OCI-LY7 (cell line): Measurements from ENCODE around the gene RAPGEF3. TPM values are rescaled to one million over a fixed set of nuclear protein-coding genes. Genes with fewer than 3 reads are reported as not detected.

Experiments
- BruUV-seq: library from RNA; stranded (reverse); fragments of 400-500 nt; replicated peaks from 2 replicates; lab custom pipeline; 2021; lab: Mats Ljungman, UMichigan
- CTCF ChIA-PET: fragments of 300-600 bp; sonication (Branson Sonifier 250); formaldehyde crosslinking; loops from one replicate; lab custom pipeline; 2022; ENCODE audit warnings: antibody characterized with exemption; ENCODE audit not compliant: unreplicated experiment; lab: Charles Lee
- POLR2A ChIA-PET: fragments of 300-600 bp; sonication (Branson Sonifier 250); formaldehyde crosslinking; loops from one replicate; lab custom pipeline; 2022; ENCODE audit warnings: antibody characterized with exemption; lab: Charles Lee
- DNase-seq: peaks from one replicate; pipeline ENCODE4 v3.0.0-alpha.2; 2015; ENCODE audit warnings: low spot score
- H2AFZ ChIP-seq: fragments of 200-600 bp; sonication (generic), shearing (Covaris generic); 2 replicates; pipeline ENCODE4 v1.6.1; 2014; ENCODE audit warnings: mild to moderate bottlenecking, antibody characterized with exemption, low read length, moderate library complexity
- H3K27ac ChIP-seq: fragments of 200-600 bp; sonication (generic); 2 replicates; pipeline ENCODE4 v1.5.1; 2014; ENCODE audit warnings: mixed run types, low read depth, mild to moderate bottlenecking, moderate library complexity, low read length, inconsistent platforms; ENCODE audit not compliant: poor library complexity, severe bottlenecking
- H3K36me3 ChIP-seq: fragments of 200-600 bp; sonication (generic); 2 replicates; pipeline ENCODE4 v1.6.1; 2014; ENCODE audit warnings: mild to moderate bottlenecking, antibody characterized with exemption, low read length, moderate library complexity, mixed read lengths; ENCODE audit not compliant: insufficient read depth
- H3K4me1 ChIP-seq: fragments of 200-600 bp; sonication (generic); 2 replicates; pipeline ENCODE4 v1.5.1; 2014; ENCODE audit warnings: mild to moderate bottlenecking, low read length; ENCODE audit not compliant: insufficient read depth, poor library complexity, severe bottlenecking
- H3K4me2 ChIP-seq: fragments of 200-600 bp; sonication (generic); 2 replicates; pipeline ENCODE4 v1.6.1; 2014; ENCODE audit warnings: mild to moderate bottlenecking, low read length
- H3K4me3 ChIP-seq: fragments of 200-600 bp; sonication (generic); 2 replicates; pipeline ENCODE4 v1.5.1; 2014; ENCODE audit warnings: mild to moderate bottlenecking, low read depth, low read length; ENCODE audit not compliant: poor library complexity, severe bottlenecking
- H3K79me2 ChIP-seq: fragments of 200-600 bp; sonication (generic); 2 replicates; pipeline ENCODE4 v1.6.1; 2016; ENCODE audit warnings: low read depth, mild to moderate bottlenecking, low read length, moderate library complexity, mixed read lengths; ENCODE audit not compliant: insufficient read depth
- H3K9me2 ChIP-seq: fragments of 200-600 bp; sonication (generic); 2 replicates; pipeline ENCODE4 v1.6.1; 2016; ENCODE audit warnings: mild to moderate bottlenecking, low read length, mixed read lengths; ENCODE audit not compliant: insufficient read depth
- H3K9me3 ChIP-seq: fragments of 200-600 bp; sonication (generic); 2 replicates; pipeline ENCODE4 v1.6.1; 2014; ENCODE audit warnings: mild to moderate bottlenecking, mixed run types, low read length, mixed read lengths
- H4K20me1 ChIP-seq: fragments of 200-600 bp; sonication (generic); 2 replicates; pipeline ENCODE4 v1.6.1; 2014; ENCODE audit warnings: mild to moderate bottlenecking, antibody characterized with exemption, low read length, moderate library complexity, mixed read lengths; ENCODE audit not compliant: insufficient read depth
- EZH2phosphoT487 ChIP-seq: fragments of 200-600 bp; sonication (generic); IDR thresholded peaks from 2 replicates; pipeline ENCODE4 v1.6.1; 2018; ENCODE audit warnings: low read depth, borderline replicate concordance, mild to moderate bottlenecking, mixed run types, antibody characterized with exemption, low read length, moderate library complexity, mixed read lengths
- intact Hi-C: fragments of 100-400 bp; cut with micrococcal nuclease; formaldehyde crosslinking; loops from one replicate; pipeline ENCODE4 v1.10.0; 2022; ENCODE audit not compliant: unreplicated experiment
- total RNA-seq, 2 experiments: library from RNA; depleted of rRNA in 1 of 2; stranded (reverse); fragments of >200 nt in 1 of 2; shearing (Covaris generic) in 1 of 2; gene quantifications; 2 replicates each; pipeline ENCODE4 v1.2.3, GENCODE V29; 2014 to 2022
- TF ChIP-seq, protein P1 (sequence below): fragments of 200-600 bp; sonication (generic); conservative IDR thresholded peaks from 2 replicates; pipeline ENCODE4 v1.5.1; 2014; ENCODE audit warnings: mild to moderate bottlenecking, antibody characterized with exemption, low read length, moderate library complexity, mixed read lengths

The RAPGEF3 gene
- total RNA-seq, 2 experiments from 2014 or later, result 0.69 to 4.7 TPM

- Histone ChIP-seq H3K4me3 (peak overlapping the region; percentile 61), H2AFZ (no peak overlapping the region), H3K27ac (peak overlapping the region; percentile 71), H3K4me2 (peak overlapping the region; percentile 98), H3K9me3 (no peaks in the 10 kb centered on the region), H3K36me3 (peaks cover 33% of the 10 kb centered on the region), H4K20me1 (peaks cover 23% of the 10 kb centered on the region), H3K9me2 (no peaks in the 10 kb centered on the region), H3K4me1 (peaks cover 93% of the 10 kb centered on the region), H3K79me2 (peaks cover 61% of the 10 kb centered on the region)
- no TSS peak for BruUV-seq
- intact Hi-C loops, result no loop called here
- TF ChIP-seq EZH2phosphoT487, result no peak
- TF ChIP-seq, protein P1, sequence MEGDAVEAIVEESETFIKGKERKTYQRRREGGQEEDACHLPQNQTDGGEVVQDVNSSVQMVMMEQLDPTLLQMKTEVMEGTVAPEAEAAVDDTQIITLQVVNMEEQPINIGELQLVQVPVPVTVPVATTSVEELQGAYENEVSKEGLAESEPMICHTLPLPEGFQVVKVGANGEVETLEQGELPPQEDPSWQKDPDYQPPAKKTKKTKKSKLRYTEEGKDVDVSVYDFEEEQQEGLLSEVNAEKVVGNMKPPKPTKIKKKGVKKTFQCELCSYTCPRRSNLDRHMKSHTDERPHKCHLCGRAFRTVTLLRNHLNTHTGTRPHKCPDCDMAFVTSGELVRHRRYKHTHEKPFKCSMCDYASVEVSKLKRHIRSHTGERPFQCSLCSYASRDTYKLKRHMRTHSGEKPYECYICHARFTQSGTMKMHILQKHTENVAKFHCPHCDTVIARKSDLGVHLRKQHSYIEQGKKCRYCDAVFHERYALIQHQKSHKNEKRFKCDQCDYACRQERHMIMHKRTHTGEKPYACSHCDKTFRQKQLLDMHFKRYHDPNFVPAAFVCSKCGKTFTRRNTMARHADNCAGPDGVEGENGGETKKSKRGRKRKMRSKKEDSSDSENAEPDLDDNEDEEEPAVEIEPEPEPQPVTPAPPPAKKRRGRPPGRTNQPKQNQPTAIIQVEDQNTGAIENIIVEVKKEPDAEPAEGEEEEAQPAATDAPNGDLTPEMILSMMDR, result no peak
- CTCF ChIA-PET, result interaction anchor here (0.6 to 8.0 kb wide), 7 partner anchors 10 to 71 kb away, joined by 3 to 133 read pairs (median 9); no protein-coding TSS in a partner anchor
- POLR2A ChIA-PET, result interaction anchor here (0.6 to 10.4 kb wide), 10 partner anchors 10 to 92 kb away, joined by 3 to 342 read pairs (median 4); partner anchors contain the start of gene HDAC7
- DNase-seq, result no peak
Measured at GRCh38 chr12:47807338-47807737, 48.7 kb upstream of the RAPGEF3 start.

GRCh38 chr12:47805417-47805816 is 46.7 kb upstream of the RAPGEF3 start:
- ChIA-PET POLR2A (interaction anchor here (1.0 to 10.4 kb wide), 2 partner anchors 17 to 27 kb away, joined by 3 to 342 read pairs; no protein-coding TSS in a partner anchor), CTCF (no interaction called here)
- no TSS peak for BruUV-seq
- no peak for DNase-seq
- Histone ChIP-seq H3K4me1 (peaks cover 74% of the 10 kb centered on the region), H3K79me2 (peaks cover 42% of the 10 kb centered on the region; the same call in 1 of the 2 replicates), H3K27ac (no peak overlapping the region), H3K9me3 (no peaks in the 10 kb centered on the region), H3K4me3 (no peak overlapping the region), H3K9me2 (no peaks in the 10 kb centered on the region), H2AFZ (no peak overlapping the region), H4K20me1 (peaks cover 30% of the 10 kb centered on the region), H3K4me2 (no peak overlapping the region), H3K36me3 (peaks cover 28% of the 10 kb centered on the region)
- intact Hi-C loops, result no loop called here
- no peak for TF ChIP-seq EZH2phosphoT487
- TF ChIP-seq, protein P1, result no peak

- no peaks in the 10 kb centered on the region for H3K9me2 ChIP-seq
- H3K79me2 ChIP-seq, result peaks cover 30% of the 10 kb centered on the region; the same call in 1 of the 2 replicates
- no TSS peak for BruUV-seq
- CTCF ChIA-PET, result interaction anchor here (1.2 kb wide), 1 partner anchor 30 kb away, joined by 4 read pairs; no protein-coding TSS in a partner anchor
- no peak overlapping the region for H3K4me2 ChIP-seq
- no peak for TF ChIP-seq EZH2phosphoT487
- DNase-seq, result no peak
- H4K20me1 ChIP-seq, result peaks cover 30% of the 10 kb centered on the region
- no peaks in the 10 kb centered on the region for H3K9me3 ChIP-seq
- H3K27ac ChIP-seq, result no peak overlapping the region
- peaks cover 28% of the 10 kb centered on the region for H3K36me3 ChIP-seq
- POLR2A ChIA-PET, result interaction anchor here (0.7 to 1.4 kb wide), 4 partner anchors 17 to 46 kb away, joined by 3 to 8 read pairs (median 5); partner anchors contain the start of gene RAPGEF3
- peaks cover 62% of the 10 kb centered on the region for H3K4me1 ChIP-seq
- H2AFZ ChIP-seq, result no peak overlapping the region
- intact Hi-C loops, result no loop called here
- H3K4me3 ChIP-seq, result no peak overlapping the region
Measured at GRCh38 chr12:47804171-47804570, 45.5 kb upstream of the RAPGEF3 start.
